GM19468 (cell line): Measurements from ENCODE around the gene SEMA6A.
"Not testable (repeated sequence)": the region's sequence is repeated elsewhere in the genome, so short reads cannot be mapped to it uniquely, and the experiment has no call there.

Experiments
- ATAC-seq: cut with Tn5 transposase; IDR thresholded peaks from one replicate; pipeline ENCODE4 v1.9.1; 2021; ENCODE audit warnings: mild to moderate bottlenecking, moderate library complexity, moderate number of reproducible peaks; ENCODE audit not compliant: unreplicated experiment; ENCODE audit errors: extremely low read depth

SEMA6A gene

DNA sequence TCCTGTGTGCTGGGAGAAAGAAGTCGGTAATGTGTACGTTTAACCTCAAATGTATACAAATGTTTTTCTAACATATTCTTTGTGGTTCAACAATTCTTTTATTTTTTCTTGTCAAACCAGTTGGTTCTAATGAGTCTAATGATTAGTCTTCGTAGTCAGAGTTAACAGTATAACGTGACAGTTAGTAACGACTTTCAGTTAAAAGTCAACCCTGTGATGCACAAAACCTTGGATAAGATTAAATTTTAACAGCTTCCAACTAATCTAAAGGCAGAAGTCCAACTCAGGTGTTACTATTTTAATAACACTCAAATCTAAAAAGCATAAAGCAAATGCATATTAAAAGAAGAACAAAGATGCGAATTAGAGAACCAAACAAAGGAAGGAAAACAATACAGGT is 47.0 kb downstream of the SEMA6A start:
- no peak for ATAC-seq

DNA sequence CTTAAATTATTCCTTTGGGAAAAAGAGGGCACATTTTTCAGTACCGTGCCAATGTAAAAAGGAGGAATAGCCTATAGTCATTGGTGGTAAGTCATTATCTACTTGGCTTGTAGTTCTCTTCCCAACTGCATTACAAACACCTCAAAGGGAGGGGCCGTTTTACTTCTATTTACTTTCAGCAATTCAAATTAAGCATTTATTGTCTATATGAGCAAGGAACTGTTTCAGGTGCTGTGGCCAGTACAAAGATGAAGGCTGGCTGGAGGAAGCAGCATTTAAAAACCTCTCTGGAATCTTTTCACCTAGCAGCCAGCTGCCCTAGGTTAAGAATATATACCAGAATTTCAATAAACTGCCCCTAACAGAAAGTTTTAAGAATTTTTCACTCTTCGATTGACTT is 48.9 kb downstream of the SEMA6A start:
- ATAC-seq = no peak

DNA sequence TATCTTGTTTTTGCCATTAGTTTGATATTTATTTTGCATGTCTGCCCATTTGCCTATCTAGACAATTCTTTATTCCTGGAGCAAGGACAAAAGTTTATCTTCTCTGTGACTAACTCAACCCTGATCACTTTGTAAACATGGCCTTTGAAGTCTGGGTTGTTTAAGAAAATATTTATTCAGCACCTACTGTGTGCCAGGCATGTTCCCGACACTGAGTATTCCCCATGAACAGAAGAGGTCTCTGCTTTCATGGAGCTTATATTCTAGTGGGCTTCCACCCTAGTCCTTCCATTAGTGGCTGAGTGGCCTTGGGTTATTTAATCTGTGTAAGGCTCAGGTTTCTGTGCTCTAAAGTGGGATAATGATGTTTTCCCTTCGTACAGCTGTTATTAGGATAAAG is 49.7 kb downstream of the SEMA6A start:
- no peak for ATAC-seq

DNA sequence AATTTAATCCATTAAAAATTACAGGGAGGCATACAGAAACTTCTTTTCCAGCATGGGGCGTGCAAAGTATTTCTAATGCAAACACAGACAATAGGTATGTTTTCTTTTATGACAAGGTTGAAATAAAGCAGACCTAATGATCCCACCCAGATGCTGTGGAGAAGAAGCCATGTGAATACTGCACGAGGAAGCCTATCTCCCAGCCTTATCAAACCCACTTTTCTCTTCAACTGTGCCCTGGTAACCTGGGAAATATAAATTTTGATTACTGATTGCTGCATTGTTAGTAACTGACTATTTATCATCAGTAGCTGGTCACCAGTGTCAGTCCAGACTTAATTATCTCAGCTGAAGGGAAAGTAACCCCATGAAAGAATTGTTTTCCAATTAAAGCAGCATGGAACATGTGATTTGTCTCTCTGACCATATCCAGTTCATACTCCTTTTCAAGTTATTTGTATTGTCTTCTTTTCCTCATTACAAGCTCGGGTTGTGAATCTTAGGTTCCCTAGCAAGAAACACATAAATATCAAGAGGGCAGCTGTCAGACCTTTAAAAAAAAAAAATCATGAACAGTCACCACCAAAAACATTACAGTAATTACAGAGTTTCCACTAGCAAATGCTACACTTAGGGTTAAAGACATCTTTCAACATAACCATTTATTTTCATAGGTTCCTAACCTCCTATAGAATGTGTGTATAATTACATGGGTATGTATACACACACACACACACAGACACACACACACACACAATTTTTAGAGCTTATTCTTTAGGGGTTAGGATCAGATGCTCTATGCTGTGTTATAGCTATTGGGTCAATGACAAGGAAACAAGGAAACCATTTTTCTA is 50.3 kb downstream of the SEMA6A start:
- ATAC-seq = no peak

DNA sequence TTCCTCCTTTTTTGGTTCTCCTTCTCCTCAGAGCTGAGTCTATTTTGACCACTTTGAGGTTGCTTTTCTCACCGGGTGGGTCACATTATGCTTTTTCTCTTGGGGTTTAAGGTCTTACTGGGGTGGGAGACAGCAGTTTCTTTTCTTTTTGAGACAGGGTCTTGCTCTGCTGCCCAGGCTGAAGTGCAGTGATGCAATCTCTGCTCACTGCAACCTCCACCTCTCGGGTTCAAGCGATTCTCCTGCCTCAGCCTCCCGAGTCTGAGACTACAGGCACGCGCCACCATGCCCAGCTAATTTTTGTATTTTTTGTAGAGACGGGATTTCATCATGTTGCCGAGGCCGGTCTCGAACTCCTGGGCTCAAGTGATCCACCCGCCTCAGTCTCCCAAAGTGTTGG is 51.4 kb downstream of the SEMA6A start:
- not testable (repeated sequence) for ATAC-seq

DNA sequence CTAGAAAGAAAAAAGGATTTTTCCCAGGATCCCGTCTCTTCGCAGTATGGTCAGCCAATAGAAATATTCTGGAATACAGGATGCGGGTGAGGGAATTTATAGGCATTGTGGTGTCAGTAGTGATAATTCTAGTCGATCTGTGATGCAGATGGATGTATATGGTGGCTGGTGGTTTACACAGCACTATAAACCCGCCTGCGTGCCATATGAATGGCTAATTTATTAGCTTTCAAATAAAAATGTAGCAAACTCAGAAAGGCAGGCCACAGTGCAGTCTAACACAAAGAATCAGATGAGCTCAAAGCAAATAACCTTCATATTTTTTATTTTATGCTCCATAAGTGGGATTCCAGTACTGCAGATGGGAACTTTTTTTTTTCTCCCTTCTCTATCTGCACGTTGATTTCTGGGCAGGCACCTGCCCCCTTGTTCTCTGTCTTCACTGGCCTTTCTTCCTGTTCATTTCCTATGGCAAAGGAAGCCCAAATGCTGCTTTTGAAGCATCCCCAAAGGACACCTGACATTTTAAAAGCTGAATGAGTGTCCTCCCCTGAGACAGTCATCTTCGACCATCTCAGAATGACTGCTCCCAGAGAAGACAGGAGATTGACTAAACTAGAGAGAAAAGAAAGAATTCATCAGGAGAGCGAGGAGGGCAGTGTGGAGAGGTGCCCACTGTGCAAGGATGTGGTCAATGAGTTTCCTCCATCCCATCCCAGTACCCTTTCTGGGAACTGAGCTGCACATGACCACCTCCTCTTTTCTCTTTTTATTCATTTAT is 52.1 kb downstream of the SEMA6A start:
- no peak for ATAC-seq

DNA sequence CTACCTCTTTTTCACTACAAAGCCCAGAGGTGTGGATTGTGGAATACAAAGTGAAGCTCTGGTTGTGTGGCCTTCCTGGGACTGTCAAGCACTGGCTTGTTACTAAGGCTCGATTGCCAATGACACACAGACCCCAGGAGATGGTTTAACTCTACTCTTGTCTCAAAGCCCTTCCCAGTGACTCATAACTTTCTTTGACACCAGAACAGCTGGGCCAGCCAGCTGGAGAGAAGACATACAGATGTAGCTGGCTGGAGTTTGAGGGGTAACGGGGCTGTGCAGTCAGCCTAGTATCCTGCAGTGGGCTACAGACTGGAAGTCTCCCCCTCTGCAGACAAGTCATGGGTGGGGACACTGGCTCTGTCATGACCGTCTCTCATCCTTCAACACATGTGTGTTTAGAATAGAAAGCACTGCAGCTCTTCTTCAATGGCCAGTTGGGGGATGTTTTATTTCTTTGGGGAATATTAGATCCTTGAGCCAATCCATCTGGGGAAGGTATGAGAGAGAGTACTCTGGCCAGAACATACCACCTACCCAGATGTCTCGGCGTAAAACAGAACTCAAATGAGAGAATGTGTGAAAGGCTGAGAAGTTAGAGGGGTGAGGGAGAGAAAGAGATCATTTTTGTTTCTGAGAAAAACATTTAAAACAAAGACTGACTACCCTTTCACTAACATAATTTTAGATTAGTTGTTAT is 53.3 kb downstream of the SEMA6A start:
- ATAC-seq = no peak

DNA sequence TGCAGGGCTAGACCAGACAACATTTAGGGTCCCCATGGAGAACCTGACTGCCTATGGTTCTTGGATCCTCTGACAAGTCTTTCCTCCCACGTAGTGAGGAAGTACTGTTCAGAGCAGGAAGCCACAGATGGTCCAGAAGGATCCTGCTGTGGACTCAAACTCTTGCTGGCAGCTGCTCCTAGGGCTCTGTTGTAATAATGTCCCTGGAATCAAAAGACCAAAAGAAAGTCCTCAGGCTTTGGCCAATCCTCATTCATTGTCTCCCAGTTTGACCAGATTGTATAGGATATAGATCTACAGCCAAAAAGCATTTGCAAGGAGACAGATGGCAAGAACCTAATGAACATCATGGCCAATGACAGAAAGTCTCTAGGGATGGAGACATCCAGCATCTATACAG is 53.9 kb downstream of the SEMA6A start:
- no peak for ATAC-seq

DNA sequence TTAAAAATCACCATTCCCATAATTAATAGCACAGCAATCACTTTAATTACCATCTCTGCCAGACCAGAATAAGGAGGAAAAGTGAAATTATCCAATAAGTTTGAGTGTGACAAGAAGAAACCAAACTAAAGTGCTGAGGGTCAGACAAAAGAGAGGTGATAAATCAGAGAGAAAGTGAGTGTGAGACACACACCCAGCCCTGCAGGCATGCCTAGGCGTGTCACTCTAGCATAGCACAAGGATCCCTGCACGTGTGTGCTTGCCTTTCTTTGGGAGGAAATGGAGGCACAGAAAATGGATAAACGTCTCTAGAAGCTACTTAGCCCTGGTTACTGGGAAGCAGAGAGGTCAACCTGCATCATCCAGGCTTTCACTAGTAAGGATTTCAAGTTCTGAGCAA is 56.2 kb downstream of the SEMA6A start:
- ATAC-seq = no peak

DNA sequence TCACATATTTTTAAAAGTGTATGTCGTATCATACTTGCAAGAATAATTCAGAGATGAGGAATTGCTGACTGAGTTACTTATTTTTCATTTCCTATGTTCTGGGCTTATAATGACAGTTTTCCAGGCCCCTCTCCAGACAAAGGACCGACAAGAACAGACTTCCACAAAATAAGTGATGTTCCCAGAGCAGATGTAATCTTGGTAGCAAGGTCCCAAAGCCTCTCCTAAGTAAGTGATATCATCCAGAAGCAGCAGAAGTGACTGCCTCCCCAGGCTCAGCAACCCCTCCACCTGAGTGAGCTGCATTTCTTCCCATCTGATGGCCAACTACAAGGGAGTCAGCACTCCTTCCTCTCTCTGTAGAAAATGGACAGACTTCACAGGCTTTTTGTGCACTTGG is 57.1 kb downstream of the SEMA6A start:
- ATAC-seq = no peak

DNA sequence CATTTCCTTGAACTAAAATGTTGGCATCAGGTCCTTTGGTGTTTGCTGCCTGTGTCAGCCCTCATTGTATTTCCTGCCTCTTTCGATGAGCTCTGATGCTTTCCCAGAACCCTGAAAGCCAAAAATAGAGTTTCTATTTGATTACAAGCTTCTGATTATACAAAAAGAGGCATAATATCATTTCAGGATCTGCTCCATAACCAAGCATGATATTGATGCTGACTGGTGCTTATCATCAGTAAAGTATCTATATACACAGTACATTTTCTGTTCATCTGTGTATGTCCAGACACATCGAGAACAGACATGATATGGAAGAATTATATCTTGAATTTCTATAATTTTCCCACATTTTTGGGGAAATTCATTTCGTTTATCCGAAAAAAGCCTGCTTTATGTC is 58.6 kb downstream of the SEMA6A start:
- ATAC-seq = no peak

DNA sequence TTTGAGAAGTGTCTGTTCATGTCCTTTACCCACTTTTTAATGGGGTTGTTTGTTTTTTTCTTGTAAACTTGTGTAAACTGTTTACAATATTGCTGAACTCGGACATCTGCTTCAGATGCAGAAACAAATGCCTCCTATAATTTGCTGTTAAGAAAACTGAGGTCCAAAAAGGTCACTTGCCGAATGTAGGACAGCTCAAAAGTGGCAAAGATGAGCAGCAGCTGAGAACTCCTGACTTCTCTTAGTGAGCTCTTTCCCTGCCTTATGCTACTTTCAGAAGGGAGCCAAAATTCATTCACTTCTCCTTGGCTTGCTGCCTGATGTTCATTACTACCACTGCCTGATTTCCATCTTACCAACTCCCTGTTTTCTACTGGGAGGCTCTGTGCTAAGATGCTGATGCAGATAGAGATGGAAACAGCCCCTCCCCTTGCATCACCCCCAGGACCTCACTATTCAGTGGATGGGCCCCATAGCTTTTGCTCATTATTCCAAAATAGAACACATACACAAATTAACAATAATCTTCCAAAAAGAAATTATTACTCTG is 60.1 kb downstream of the SEMA6A start:
- no peak for ATAC-seq

DNA sequence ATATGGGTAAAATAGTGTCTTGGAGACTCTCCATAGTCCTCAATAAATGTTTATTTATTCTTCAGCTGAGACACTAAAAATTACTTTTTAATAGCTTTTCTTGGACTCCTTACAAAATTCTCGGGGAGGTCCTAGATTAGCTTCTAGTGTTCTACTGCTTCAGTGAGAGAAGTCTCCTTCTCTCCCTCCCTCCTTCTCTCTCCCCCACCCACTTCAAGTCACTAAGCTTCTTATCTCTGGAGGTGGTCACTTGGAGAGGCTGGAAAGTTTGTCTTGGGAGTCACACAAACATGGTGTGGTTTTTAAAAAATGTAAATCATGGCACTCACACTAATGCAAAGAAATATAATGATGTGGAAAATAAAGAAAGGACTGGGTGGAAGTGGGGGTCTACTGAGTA is 64.1 kb downstream of the SEMA6A start:
- no peak for ATAC-seq

DNA sequence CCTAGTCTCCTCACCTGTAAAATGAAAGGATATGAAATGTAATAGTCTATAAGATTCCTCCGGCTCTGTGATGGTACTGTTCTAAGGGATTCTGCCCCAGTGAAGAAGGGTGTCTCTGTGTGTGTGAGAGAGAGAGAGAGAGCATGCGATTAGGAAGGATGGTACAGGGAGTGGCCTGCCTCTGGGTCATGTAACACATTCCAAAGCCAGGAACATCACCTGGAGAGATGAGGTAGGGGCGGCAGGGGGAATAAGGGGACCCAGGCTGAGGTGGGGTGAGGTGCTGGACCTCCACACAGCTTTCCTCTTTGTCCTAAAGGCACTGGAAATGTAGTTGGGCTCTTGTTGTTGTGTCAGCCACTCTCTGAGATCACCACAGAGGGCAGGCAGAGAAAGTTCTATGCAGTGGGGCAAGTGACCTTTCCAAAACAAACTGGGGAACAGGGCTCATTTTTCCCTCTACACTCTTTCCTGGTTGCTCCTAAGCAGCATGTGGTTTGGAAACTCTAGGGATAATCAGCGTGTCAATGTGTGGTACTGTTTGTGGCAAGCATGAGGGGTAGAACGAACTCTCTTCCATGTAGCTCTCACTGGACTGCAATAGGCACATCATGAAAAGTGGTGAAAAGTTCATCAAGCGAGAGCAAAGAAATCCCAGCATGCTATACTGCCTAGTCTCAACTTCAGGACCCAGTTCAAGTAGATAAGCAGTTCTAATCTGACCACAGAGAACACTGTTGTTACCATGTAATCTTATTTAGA is 65.0 kb downstream of the SEMA6A start:
- ATAC-seq = no peak

DNA sequence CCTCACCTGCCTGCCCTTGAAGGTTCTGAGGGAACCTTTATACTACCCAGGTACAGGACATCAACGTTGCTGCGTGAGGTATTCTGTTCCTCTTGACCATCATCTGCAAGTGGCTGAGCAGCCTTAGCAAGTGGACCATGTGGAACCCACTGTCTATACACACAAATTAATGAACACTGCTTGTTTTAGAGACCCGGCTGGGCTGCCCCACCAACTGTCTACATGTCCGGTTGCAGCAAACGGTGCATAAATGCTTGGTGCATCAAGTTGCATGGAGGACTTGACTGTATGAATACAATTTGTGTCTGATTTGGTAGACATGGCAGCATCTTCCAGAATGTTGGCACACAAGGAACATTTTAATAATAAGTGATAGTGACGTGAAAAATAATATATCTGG is 65.8 kb downstream of the SEMA6A start:
- ATAC-seq = no peak

DNA sequence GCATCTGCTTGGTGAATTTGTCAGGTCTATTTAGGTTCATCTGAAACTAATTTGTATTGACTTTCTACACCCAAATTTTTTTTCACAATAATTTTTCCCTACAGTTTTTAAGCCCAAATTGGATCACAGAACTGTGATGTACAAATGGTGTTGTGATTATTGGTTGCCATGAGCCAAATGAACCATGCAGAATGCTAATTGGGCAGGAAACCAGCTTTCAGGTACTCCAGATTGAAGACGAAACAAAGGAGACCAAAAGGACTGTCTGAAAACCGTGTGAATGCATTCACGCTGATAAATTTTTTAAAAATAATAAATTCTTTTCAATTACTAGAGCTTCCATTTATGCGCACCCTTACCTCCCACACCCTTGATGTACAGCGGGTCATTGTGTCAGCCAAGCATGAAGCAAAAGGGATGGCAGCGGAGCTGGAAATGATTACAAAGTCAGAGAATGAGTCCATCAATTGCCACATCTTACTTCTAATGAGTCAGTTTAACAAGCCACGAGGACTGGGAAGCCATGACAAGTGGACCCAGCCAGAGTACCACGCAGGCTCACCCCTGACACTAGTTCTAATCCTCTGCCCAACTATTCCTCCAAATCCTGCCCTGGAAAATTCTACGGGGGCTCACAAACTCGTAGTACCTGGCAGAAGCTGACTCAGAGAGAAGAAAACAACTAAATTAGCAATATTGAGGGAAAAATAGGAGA is 66.5 kb downstream of the SEMA6A start:
- no peak for ATAC-seq

DNA sequence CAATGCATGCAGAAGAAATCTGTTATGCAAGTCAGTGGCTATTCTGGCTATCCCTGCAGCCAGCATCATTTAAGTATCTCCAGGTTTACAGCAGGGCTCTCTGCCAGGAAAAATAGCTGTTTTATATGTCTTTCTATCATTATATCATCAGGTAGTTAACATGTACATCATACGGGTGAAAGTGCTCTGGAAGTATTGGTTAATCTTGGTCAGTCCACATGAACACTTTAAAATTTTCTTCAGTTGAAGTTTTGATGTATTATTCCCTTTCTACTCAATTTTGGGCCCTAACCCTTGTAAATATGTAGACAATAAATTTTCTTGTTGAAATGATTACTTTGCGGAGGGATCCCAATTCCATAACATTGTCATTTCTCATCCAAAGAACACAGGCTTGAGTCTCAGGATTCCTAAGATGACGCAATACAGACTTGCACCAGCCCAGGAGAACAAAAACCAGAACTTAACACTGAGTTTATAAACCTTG is 67.5 kb downstream of the SEMA6A start:
- no peak for ATAC-seq

DNA sequence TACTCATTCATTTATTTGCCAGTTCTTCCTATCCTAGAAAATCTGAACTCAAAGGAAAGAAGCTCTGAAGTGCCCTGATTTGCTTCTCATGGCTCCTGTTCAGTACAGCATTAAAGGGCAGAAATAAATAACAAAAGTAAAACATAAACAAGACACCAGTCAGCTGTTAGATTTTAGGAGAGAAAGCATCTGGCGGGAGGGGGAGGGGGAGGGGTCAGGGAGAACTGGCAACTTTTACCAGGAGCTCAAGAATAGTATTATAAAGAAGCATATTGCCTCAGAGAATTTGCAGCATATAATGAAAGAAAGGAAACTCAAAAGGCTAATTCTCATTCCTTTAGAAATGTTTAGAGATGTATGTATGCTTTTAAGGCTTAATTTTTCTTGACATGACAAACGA is 68.1 kb downstream of the SEMA6A start:
- no peak for ATAC-seq

DNA sequence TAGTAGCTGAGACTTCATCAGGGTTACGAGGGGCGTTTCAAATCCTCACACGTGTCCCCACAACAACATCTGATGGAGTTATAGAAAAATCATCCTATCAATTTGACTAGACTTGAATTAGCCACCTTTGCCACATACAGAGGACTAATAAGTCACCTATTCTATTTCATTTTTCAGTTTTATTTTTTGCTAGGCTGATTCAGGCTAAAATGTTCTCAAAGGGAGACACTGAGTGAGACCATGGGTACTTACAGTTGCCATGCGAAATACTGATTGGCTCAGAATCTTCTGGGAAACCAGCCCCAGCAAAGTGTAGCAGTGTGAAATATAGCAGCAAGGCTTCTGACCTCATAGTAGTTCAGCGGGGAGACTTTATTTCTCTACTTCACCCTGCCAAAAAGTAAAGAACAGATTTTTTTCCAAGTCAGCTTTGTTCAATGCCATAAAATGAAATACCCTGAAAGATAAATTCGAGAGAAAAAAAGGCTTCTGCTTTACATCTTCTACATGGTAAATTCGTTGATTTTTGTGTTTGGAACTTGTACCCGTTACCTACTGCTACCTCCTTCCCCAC is 69.9 kb downstream of the SEMA6A start:
- ATAC-seq = no peak
